Loucy (cell line): Measurements from ENCODE around the gene KIAA1549.

Experiments
- CTCF ChIP-seq: fragments of 200-600 bp; sonication (generic); conservative IDR thresholded peaks from 2 replicates; pipeline ENCODE4 v1.5.1; 2014; ENCODE audit warnings: mild to moderate bottlenecking, antibody characterized with exemption, low read length
- EZH2phosphoT487 ChIP-seq: fragments of 200-600 bp; IDR thresholded peaks from 2 replicates; pipeline ENCODE4 v1.6.1; 2018; ENCODE audit warnings: antibody characterized with exemption, mild to moderate bottlenecking, moderate library complexity, borderline replicate concordance

GRCh38 chr7:139004321-139005090 lies 23.3 kb upstream of the KIAA1549 start:
- TF ChIP-seq CTCF (no peak), EZH2phosphoT487 (no peak)
